OCI-LY1 (cell line): ENCODE data around the gene SDSL.

Source experiments
- CTCF ChIP-seq: fragments of 200-600 bp; sonication (generic), shearing (Covaris generic); IDR thresholded peaks from 2 replicates; pipeline ENCODE4 v1.5.1; 2017; ENCODE audit warnings: mild to moderate bottlenecking, antibody characterized with exemption, low read length, moderate library complexity, mixed read lengths
- EZH2 ChIP-seq: fragments of 200-600 bp; sonication (generic), shearing (Covaris generic); IDR thresholded peaks from 2 replicates; pipeline ENCODE4 v1.8.0; 2017; ENCODE audit warnings: borderline replicate concordance, mixed run types, mild to moderate bottlenecking, antibody characterized with exemption, low read length, moderate library complexity, mixed read lengths

DNA sequence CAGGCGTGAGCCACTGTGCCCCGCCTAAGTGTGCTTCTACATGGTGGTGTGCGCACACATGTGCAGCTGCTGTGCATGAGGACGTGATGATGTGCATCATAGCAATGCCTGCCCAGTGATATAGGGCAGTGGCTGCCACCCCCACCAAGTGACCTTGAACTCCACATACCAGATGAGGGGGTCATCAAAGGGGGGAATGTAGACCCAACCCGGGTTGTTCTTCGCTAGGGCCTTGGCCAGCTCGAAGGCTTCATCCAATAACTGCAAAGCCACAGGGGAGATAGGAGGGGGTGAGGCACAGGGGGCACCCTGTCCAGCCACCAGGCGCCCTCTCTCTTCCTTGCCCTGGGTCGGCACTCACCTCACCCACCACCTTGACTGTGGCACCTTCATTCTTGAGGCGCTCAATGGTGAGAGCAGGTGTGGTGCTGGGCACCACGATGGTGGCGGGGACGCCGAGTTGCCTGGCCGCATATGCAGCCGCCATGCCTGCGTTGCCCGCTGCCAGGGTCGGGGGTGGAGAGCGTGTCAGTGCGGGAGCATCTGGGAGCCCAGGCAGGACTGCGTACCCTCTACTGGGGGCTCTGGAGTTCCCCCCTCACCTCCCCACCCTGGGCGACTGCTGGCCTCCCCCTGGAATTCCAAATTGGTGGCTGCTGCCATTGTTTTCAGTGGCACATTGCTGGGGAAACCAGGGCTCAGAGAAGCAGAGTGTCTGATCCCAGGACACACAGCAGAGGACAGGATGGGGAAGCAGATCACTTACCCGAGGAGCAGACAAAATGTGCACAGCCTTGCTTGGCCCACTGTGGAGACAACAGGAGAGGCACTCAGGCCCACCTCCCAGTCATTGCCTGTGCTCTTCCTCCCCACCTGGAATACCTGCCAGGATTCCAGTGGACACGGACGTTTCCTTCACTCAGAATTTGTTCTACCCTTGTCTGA is 23.6 kb upstream of the SDSL start:
- TF ChIP-seq EZH2 = no peak
- no peak for TF ChIP-seq CTCF
